IMR-90 (cell line): ENCODE results near the gene ARHGEF17. TPM values are rescaled to one million over a fixed set of nuclear protein-coding genes. Genes with fewer than 3 reads are reported as not detected.

Experiments
- ATAC-seq: fragments of 200-7000 bp; cut with Tn5 transposase; 2 replicates; pipeline ENCODE4 v1.9.1; 2020; ENCODE audit warnings: low read depth, mild to moderate bottlenecking, moderate library complexity
- BruUV-seq: library from RNA; stranded (reverse); fragments of 400-500 nt; replicated peaks from 2 replicates; lab custom pipeline; 2021; lab: Mats Ljungman, UMichigan
- CTCF ChIA-PET: fragments of 300-600 bp; formaldehyde crosslinking; extraction: SDS; loops from one replicate; lab custom pipeline; 2021; ENCODE audit warnings: antibody characterized with exemption; lab: Yijun Ruan, JAX
- POLR2A ChIA-PET: fragments of 300-600 bp; sonication (Branson Sonifier 250); formaldehyde crosslinking; loops from one replicate; lab custom pipeline; 2022; ENCODE audit warnings: antibody characterized with exemption; ENCODE audit not compliant: unreplicated experiment; lab: Charles Lee
- DNase-seq: peaks from one replicate; pipeline ENCODE4 v3.0.0; 2013
- H2AFZ ChIP-seq: replicated peaks from 2 replicates; pipeline ENCODE3; 2013; ENCODE audit warnings: low read length, mild to moderate bottlenecking; ENCODE audit not compliant: poor library complexity
- H2AK5ac ChIP-seq: 2 replicates; pipeline ENCODE4 v1.6.1; 2013; ENCODE audit warnings: low read depth, low read length, inconsistent platforms
- H2AK9ac ChIP-seq: replicated peaks from 2 replicates; pipeline ENCODE3; 2013; ENCODE audit warnings: mild to moderate bottlenecking, low read depth, low read length, moderate library complexity; ENCODE audit not compliant: poor library complexity
- H2BK120ac ChIP-seq: 2 replicates; pipeline ENCODE4 v1.6.1; 2013; ENCODE audit warnings: low read depth, low read length, inconsistent platforms
- H2BK15ac ChIP-seq: 3 replicates; pipeline ENCODE4 v1.6.1; 2013; ENCODE audit warnings: low read depth, low read length, inconsistent platforms
- H2BK20ac ChIP-seq: 2 replicates; pipeline ENCODE4 v1.6.1; 2013; ENCODE audit warnings: low read depth, mild to moderate bottlenecking, inconsistent platforms, low read length, moderate library complexity
- H2BK5ac ChIP-seq: 2 replicates; pipeline ENCODE4 v1.6.1; 2013; ENCODE audit warnings: mild to moderate bottlenecking, low read depth, low read length, inconsistent platforms; ENCODE audit not compliant: poor library complexity, severe bottlenecking
- H3K14ac ChIP-seq: replicated peaks from 2 replicates; pipeline ENCODE4 v1.6.1; 2013; ENCODE audit warnings: low read depth, low read length, inconsistent platforms
- H3K18ac ChIP-seq: 2 replicates; pipeline ENCODE4 v1.6.1; 2013; ENCODE audit warnings: low read depth, low read length, control low read depth
- H3K23ac ChIP-seq: 2 replicates; pipeline ENCODE4 v1.6.1; 2013; ENCODE audit warnings: low read depth, low read length, inconsistent platforms
- H3K27ac ChIP-seq: 2 replicates; pipeline ENCODE4 v1.5.1; 2013; ENCODE audit warnings: mild to moderate bottlenecking, control low read depth, low read length; ENCODE audit not compliant: insufficient read depth
- H3K27me3 ChIP-seq: 2 replicates; pipeline ENCODE4 v1.6.1; 2013; ENCODE audit warnings: low read length; ENCODE audit not compliant: control insufficient read depth, insufficient read depth
- H3K36me3 ChIP-seq: 2 replicates; pipeline ENCODE4 v1.6.1; 2013; ENCODE audit warnings: low read length, mixed read lengths; ENCODE audit not compliant: control insufficient read depth, insufficient read depth
- H3K4ac ChIP-seq: 2 replicates; pipeline ENCODE4 v1.6.1; 2013; ENCODE audit warnings: low read depth, low read length, inconsistent platforms
- H3K4me1 ChIP-seq: 2 replicates; pipeline ENCODE4 v1.6.1; 2013; ENCODE audit warnings: low read length, mixed read lengths; ENCODE audit not compliant: control insufficient read depth, insufficient read depth
- H3K4me2 ChIP-seq: 2 replicates; pipeline ENCODE4 v1.6.1; 2013; ENCODE audit warnings: low read depth, mild to moderate bottlenecking, control low read depth, low read length, moderate library complexity
- H3K4me3 ChIP-seq: 2 replicates; pipeline ENCODE4 v1.5.1; 2013; ENCODE audit warnings: low read depth, mild to moderate bottlenecking, control low read depth, low read length, moderate library complexity; ENCODE audit not compliant: insufficient read depth
- H3K56ac ChIP-seq: 2 replicates; pipeline ENCODE4 v1.6.1; 2013; ENCODE audit warnings: low read length, inconsistent platforms; ENCODE audit not compliant: insufficient read depth; ENCODE audit errors: extremely low read depth
- H3K79me1 ChIP-seq, 2 experiments: 2 replicates each; pipeline ENCODE4 v1.6.1; 2013; ENCODE audit warnings: low read length in 2 of 2, inconsistent platforms in 1 of 2, low read depth in 1 of 2
- H3K9ac ChIP-seq: 2 replicates; pipeline ENCODE4 v1.6.1; 2013; ENCODE audit warnings: low read depth, low read length, control low read depth
- H3K9me1 ChIP-seq: 2 replicates; pipeline ENCODE4 v1.6.1; 2013; ENCODE audit warnings: low read length, inconsistent platforms; ENCODE audit not compliant: insufficient read depth
- H3K9me3 ChIP-seq: 2 replicates; pipeline ENCODE4 v1.6.1; 2013; ENCODE audit warnings: low read length; ENCODE audit not compliant: control insufficient read depth, insufficient read depth
- H4K20me1 ChIP-seq: 2 replicates; pipeline ENCODE4 v1.6.1; 2013; ENCODE audit warnings: low read length, inconsistent platforms; ENCODE audit not compliant: insufficient read depth
- H4K5ac ChIP-seq: 2 replicates; pipeline ENCODE4 v1.6.1; 2013; ENCODE audit warnings: mild to moderate bottlenecking, low read depth, low read length, control low read depth
- H4K8ac ChIP-seq, 2 experiments: 2 replicates each; pipeline ENCODE4 v1.6.1; 2013; ENCODE audit warnings: low read depth in 2 of 2, low read length in 2 of 2, control low read depth in 1 of 2, inconsistent platforms in 1 of 2
- H4K91ac ChIP-seq: 2 replicates; pipeline ENCODE4 v1.6.1; 2013; ENCODE audit warnings: low read depth, low read length, inconsistent platforms; ENCODE audit not compliant: insufficient read depth
- BHLHE40 ChIP-seq: fragments of 150-350 bp; IDR thresholded peaks from 2 replicates; pipeline ENCODE4 v1.6.1; 2016; ENCODE audit warnings: mild to moderate bottlenecking, low read depth, low read length
- CEBPB ChIP-seq: IDR thresholded peaks from 2 replicates; pipeline ENCODE4 v1.6.1; 2012; ENCODE audit warnings: low read depth, low read length, improper control_type of control experiment
- CHD1 ChIP-seq: IDR thresholded peaks from 2 replicates; pipeline ENCODE4 v1.6.1; 2012; ENCODE audit warnings: low read depth, low read length, improper control_type of control experiment
- FOS ChIP-seq: fragments of 150-350 bp; IDR thresholded peaks from 2 replicates; pipeline ENCODE4 v1.6.1; 2016; ENCODE audit warnings: low read depth, low read length
- MAFK ChIP-seq: IDR thresholded peaks from 2 replicates; pipeline ENCODE4 v1.6.1; 2012; ENCODE audit warnings: low read depth, low read length, improper control_type of control experiment
- MAZ ChIP-seq: IDR thresholded peaks from 2 replicates; pipeline ENCODE4 v1.6.1; 2012; ENCODE audit warnings: low read depth, mild to moderate bottlenecking, low read length, improper control_type of control experiment, moderate library complexity, borderline replicate concordance
- MXI1 ChIP-seq: IDR thresholded peaks from 2 replicates; pipeline ENCODE4 v1.6.1; 2012; ENCODE audit warnings: low read depth, mild to moderate bottlenecking, low read length, moderate library complexity, borderline replicate concordance
- NFE2L2 ChIP-seq: fragments of 150-350 bp; IDR thresholded peaks from 2 replicates; pipeline ENCODE4 v1.6.1; 2016; ENCODE audit warnings: low read depth, mild to moderate bottlenecking, low read length
- POLR2A ChIP-seq: IDR thresholded peaks from 2 replicates; pipeline ENCODE4 v1.6.1; 2012; ENCODE audit warnings: mild to moderate bottlenecking, low read depth, low read length
- RAD21 ChIP-seq: IDR thresholded peaks from 2 replicates; pipeline ENCODE4 v1.6.1; 2012; ENCODE audit warnings: low read length, improper control_type of control experiment
- RCOR1 ChIP-seq: IDR thresholded peaks from 2 replicates; pipeline ENCODE4 v1.6.1; 2012; ENCODE audit warnings: mild to moderate bottlenecking, low read length, improper control_type of control experiment; ENCODE audit not compliant: insufficient replicate concordance
- SMC3 ChIP-seq: fragments of 150-350 bp; IDR thresholded peaks from 2 replicates; pipeline ENCODE4 v1.6.1; 2016; ENCODE audit warnings: low read depth, mild to moderate bottlenecking, antibody characterized with exemption, low read length, moderate library complexity
- WGBS, 2 experiments: methylation state at CpG; one replicate each; pipeline versions ENCODE4 v1.1.5 to v1.1.7; 2013; ENCODE audit warnings: missing lambda C conversion rate in 2 of 2; ENCODE audit not compliant: insufficient read length in 1 of 2; ENCODE audit errors: extremely low coverage in 2 of 2; 5-methylcytosine and 5-hydroxymethylcytosine counted together
- dilution Hi-C: fragments of 300-500 bp; cut with HindIII; formaldehyde crosslinking; loops from one replicate; pipeline ENCODE4 v1.14.3; 2018; ENCODE audit warnings: low sequenced_read_pairs; ENCODE audit not compliant: unreplicated experiment
- in situ Hi-C: fragments of 300-500 bp; cut with MboI; formaldehyde crosslinking; loops from 3 replicates; pipeline ENCODE4 v1.14.3; 2019; ENCODE audit warnings: low sequenced_read_pairs, inconsistent platforms, mixed read lengths
- intact Hi-C: fragments of 100-400 bp; cut with micrococcal nuclease; formaldehyde crosslinking; loops from 2 replicates; pipeline ENCODE4 v1.10.0; 2022
- polyA plus RNA-seq, 3 experiments: library from polyadenylated mRNA; depleted of rRNA; stranded (reverse); fragments of >200 nt; gene quantifications; 2 replicates each; pipeline ENCODE4 v1.2.3, GENCODE V29; 2012; ENCODE audit warnings: low replicate concordance in 1 of 3
- total RNA-seq: library from RNA; depleted of rRNA; stranded (reverse); fragments of >200 nt; gene quantifications from 2 replicates; pipeline ENCODE4 v1.2.3, GENCODE V29; 2012
- TF ChIP-seq, protein P1 (sequence below): fragments of 150-350 bp; IDR thresholded peaks from 2 replicates; pipeline ENCODE4 v1.6.1; 2017; ENCODE audit warnings: mild to moderate bottlenecking, antibody characterized with exemption, low read length, low read depth
- TF ChIP-seq, protein P2 (sequence below): fragments of 150-350 bp; IDR thresholded peaks from 2 replicates; pipeline ENCODE4 v1.6.1; 2016; ENCODE audit warnings: low read depth, mild to moderate bottlenecking, low read length, moderate library complexity, borderline replicate concordance
- TF ChIP-seq, protein P3 (sequence below): conservative IDR thresholded peaks from 2 replicates; pipeline ENCODE4 v1.5.1; 2012; ENCODE audit warnings: mild to moderate bottlenecking, low read depth, low read length, improper control_type of control experiment

Gene ARHGEF17
- total and polyA plus RNA-seq, 2 of the 4 experiments (the other 2 are of a cell fraction): 21.7 to 97.7 TPM

DNA sequence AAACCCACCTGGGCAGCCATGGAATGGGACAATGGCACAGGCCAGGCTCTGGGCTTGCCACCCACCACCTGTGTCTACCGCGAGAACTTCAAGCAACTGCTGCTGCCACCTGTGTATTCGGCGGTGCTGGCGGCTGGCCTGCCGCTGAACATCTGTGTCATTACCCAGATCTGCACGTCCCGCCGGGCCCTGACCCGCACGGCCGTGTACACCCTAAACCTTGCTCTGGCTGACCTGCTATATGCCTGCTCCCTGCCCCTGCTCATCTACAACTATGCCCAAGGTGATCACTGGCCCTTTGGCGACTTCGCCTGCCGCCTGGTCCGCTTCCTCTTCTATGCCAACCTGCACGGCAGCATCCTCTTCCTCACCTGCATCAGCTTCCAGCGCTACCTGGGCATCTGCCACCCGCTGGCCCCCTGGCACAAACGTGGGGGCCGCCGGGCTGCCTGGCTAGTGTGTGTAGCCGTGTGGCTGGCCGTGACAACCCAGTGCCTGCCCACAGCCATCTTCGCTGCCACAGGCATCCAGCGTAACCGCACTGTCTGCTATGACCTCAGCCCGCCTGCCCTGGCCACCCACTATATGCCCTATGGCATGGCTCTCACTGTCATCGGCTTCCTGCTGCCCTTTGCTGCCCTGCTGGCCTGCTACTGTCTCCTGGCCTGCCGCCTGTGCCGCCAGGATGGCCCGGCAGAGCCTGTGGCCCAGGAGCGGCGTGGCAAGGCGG lies 11.4 kb upstream of the ARHGEF17 start:
- Histone ChIP-seq H3K9me1 (peaks cover 12% of the 10 kb centered on the region), H2BK15ac (no peak overlapping the region), H3K36me3 (no peaks in the 10 kb centered on the region), H3K14ac (no peak overlapping the region; the same call in 1 of the 2 replicates), H3K79me1 (no peaks in the 10 kb centered on the region), H3K27me3 (no peaks in the 10 kb centered on the region), H2AK9ac (peak overlapping the region; percentile 76), H2AK5ac (peak overlapping the region; percentile 68; the same call in 1 of the 2 replicates), H3K18ac (no peak overlapping the region), H2BK20ac (no peak overlapping the region), H2BK5ac (no peak overlapping the region), H3K56ac (no peak overlapping the region), H3K4me3 (no peak overlapping the region), H3K27ac (no peak overlapping the region), H2AFZ (peak overlapping the region; percentile 24), H3K23ac (no peak overlapping the region), H4K91ac (no peak overlapping the region; the same call in 1 of the 2 replicates), H3K4ac (peak overlapping the region; percentile 39; the same call in 1 of the 2 replicates), H4K8ac (no peak overlapping the region), H4K20me1 (no peaks in the 10 kb centered on the region), H3K9me3 (no peaks in the 10 kb centered on the region), H3K9ac (no peak overlapping the region), H2BK120ac (no peak overlapping the region), H3K4me2 (no peak overlapping the region), H3K4me1 (peaks cover 3% of the 10 kb centered on the region), H4K5ac (no peak overlapping the region)
- no TSS peak for BruUV-seq
- dilution Hi-C loops (no loop called here), in situ Hi-C loops (loop anchor here (5.0 kb wide), 1 partner anchor 41 kb away; no protein-coding TSS in a partner anchor), intact Hi-C loops (no loop called here)
- DNase-seq (no peak), ATAC-seq (no peak)
- WGBS, 2 experiments: 93% methylated on average over 21 of the region's 35 CpGs; no CpG with 5 or more reads in 1 of the 2 experiments
- POLR2A ChIA-PET: no interaction called here
- CTCF ChIA-PET: no interaction called here
- no peak for TF ChIP-seq MAZ
- TF ChIP-seq NFE2L2: no peak
- TF ChIP-seq, protein P1, sequence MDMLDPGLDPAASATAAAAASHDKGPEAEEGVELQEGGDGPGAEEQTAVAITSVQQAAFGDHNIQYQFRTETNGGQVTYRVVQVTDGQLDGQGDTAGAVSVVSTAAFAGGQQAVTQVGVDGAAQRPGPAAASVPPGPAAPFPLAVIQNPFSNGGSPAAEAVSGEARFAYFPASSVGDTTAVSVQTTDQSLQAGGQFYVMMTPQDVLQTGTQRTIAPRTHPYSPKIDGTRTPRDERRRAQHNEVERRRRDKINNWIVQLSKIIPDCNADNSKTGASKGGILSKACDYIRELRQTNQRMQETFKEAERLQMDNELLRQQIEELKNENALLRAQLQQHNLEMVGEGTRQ: no peak
- TF ChIP-seq, protein P2, sequence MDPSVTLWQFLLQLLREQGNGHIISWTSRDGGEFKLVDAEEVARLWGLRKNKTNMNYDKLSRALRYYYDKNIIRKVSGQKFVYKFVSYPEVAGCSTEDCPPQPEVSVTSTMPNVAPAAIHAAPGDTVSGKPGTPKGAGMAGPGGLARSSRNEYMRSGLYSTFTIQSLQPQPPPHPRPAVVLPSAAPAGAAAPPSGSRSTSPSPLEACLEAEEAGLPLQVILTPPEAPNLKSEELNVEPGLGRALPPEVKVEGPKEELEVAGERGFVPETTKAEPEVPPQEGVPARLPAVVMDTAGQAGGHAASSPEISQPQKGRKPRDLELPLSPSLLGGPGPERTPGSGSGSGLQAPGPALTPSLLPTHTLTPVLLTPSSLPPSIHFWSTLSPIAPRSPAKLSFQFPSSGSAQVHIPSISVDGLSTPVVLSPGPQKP: no peak
- TF ChIP-seq CEBPB: no peak
- no peak for TF ChIP-seq CHD1
- no peak for TF ChIP-seq BHLHE40
- no peak for TF ChIP-seq POLR2A
- TF ChIP-seq RCOR1: no peak
- TF ChIP-seq MXI1: no peak
- no peak for TF ChIP-seq RAD21
- TF ChIP-seq FOS: no peak
- TF ChIP-seq SMC3: no peak
- TF ChIP-seq MAFK: no peak
- TF ChIP-seq, protein P3, sequence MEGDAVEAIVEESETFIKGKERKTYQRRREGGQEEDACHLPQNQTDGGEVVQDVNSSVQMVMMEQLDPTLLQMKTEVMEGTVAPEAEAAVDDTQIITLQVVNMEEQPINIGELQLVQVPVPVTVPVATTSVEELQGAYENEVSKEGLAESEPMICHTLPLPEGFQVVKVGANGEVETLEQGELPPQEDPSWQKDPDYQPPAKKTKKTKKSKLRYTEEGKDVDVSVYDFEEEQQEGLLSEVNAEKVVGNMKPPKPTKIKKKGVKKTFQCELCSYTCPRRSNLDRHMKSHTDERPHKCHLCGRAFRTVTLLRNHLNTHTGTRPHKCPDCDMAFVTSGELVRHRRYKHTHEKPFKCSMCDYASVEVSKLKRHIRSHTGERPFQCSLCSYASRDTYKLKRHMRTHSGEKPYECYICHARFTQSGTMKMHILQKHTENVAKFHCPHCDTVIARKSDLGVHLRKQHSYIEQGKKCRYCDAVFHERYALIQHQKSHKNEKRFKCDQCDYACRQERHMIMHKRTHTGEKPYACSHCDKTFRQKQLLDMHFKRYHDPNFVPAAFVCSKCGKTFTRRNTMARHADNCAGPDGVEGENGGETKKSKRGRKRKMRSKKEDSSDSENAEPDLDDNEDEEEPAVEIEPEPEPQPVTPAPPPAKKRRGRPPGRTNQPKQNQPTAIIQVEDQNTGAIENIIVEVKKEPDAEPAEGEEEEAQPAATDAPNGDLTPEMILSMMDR: no peak
